ENCODE data around the gene STEAP2. TPM values are rescaled to one million over a fixed set of nuclear protein-coding genes. Genes with fewer than 3 reads are reported as not detected.

STEAP2 gene
- total RNA-seq, 2 donors from 2014 or later = 4.0 to 11.0 TPM

DNA sequence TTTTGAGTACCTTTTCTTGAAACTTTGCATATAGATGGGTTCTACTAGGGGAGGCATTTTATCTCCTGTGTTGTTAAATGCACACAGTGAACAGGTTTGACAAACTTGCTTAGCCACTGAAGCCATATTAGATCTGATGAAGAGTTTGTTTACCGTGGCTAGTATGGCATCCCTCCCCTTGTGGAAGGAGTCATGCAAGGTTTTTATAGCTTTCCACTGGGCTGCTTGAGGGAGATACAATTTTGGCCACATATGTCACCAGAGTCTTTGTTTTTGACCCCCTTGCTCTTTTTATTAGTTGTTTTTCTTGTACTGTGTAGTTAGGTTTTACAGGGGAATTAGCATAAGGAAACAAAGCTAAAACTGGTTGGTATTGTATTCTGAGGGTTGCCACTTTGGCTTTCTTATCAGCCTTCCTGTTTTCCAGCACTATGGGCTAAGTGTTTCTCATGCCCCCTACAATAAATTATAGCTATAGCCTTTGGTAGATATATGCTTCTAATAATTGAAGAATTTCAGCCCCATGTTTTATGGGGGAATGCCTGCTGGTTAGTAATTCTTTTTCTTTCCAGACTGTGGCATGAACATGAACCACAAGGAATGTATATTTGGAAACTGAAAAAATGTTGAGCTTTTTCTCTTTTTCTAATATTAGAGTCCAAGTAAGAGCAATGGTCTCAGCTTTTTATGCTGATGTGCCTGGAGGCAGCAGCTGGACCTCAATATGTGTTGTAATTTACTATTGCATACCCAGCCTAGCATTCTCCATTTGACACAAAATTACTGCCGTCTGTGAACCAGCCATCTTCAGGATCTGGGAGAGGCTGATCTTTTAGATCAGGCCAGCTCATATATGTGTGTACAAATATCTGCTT lies 18.4 kb upstream of the STEAP2 start:
- DNase-seq = no peak
- H3K9me3 Mint-ChIP-seq = peaks cover 39% of the 10 kb centered on the region
- 86 to 97% methylated on average over 1 to 2 of the region's 2 CpGs for WGBS, 2 experiments (ENCODE audit: insufficient coverage in 1 of 2, insufficient read length in 1 of 2)
- no peak overlapping the region for H3K4me3 Mint-ChIP-seq
- TF ChIP-seq CTCF (conservative IDR thresholded peaks at IDR 0.05) = no peak
- no peaks in the 10 kb centered on the region for H3K4me1 Mint-ChIP-seq
- Histone ChIP-seq H3K4me3 (ENCODE audit: low read length) (no peak overlapping the region), H3K36me3 (ENCODE audit: control insufficient read depth, insufficient read depth, low read length) (no peaks in the 10 kb centered on the region), H3K4me1 (ENCODE audit: control insufficient read depth, insufficient read depth, low read length) (no peaks in the 10 kb centered on the region), H3K9ac (ENCODE audit: extremely low read depth, low read length, poor library complexity, severe bottlenecking) (no peak overlapping the region), H3K9me3 (ENCODE audit: control insufficient read depth, low read length) (peaks cover 34% of the 10 kb centered on the region), H3K27me3 (ENCODE audit: control insufficient read depth, insufficient read depth, low read length, poor library complexity, severe bottlenecking) (no peaks in the 10 kb centered on the region), H3K27ac (ENCODE audit: low read depth, low read length) (no peak overlapping the region)
- H3K27me3 Mint-ChIP-seq (ENCODE audit: insufficient read depth) = no peaks in the 10 kb centered on the region
- H3K27ac Mint-ChIP-seq = no peak overlapping the region
- no peaks in the 10 kb centered on the region for H3K36me3 Mint-ChIP-seq (ENCODE audit: low read depth)

DNA sequence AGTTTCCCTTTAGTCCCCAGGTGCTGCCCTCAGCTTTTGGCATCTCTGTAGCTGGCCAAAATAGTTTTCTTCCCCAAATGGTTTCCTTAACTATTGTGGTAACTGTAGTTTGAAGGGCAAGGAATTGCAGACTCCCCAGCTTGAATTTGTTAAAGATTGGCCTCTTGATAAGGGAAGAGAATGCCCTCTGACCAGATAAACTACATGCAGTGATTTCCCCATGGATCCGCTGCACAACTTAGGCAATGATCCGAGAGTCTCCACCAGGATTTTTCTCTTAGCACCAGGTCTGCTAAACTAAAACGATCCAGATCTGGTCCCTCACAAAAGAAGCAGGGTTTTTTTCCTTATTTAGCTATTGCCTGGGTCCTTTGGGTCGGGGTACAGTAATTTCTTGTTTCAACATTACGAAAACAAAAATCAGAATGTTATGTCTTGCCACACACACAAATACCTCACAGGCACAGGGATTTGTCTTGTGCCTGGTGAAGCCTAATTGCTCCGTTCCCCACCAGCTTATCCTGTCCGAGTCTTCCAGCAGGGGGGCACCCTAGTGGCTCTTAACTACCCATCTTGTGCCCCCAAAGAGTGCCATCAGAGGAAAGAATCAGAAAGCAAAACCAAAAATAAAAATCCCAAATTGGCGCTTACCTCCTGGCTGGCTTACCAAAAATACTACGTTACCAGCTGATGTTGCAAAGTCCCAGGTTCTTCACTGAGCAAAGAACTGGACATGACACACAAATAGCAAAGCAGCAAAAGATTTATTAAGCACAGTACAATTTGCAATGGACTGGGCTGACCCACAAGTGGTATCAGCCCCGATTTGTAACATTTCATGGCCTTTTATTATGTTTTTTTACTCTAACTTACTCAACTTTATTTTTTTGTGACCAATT lies 16.4 kb upstream of the STEAP2 start:
- Mint-ChIP-seq H3K4me1 (no peaks in the 10 kb centered on the region), H3K36me3 (ENCODE audit: low read depth) (no peaks in the 10 kb centered on the region), H3K9me3 (peaks cover 26% of the 10 kb centered on the region), H3K4me3 (no peak overlapping the region), H3K27me3 (ENCODE audit: insufficient read depth) (no peaks in the 10 kb centered on the region), H3K27ac (no peak overlapping the region)
- no peak for DNase-seq
- Histone ChIP-seq H3K27me3 (ENCODE audit: control insufficient read depth, insufficient read depth, low read length, poor library complexity, severe bottlenecking) (no peaks in the 10 kb centered on the region), H3K36me3 (ENCODE audit: control insufficient read depth, insufficient read depth, low read length) (no peaks in the 10 kb centered on the region), H3K9me3 (ENCODE audit: control insufficient read depth, low read length) (peaks cover 30% of the 10 kb centered on the region), H3K4me1 (ENCODE audit: control insufficient read depth, insufficient read depth, low read length) (no peaks in the 10 kb centered on the region), H3K4me3 (ENCODE audit: low read length) (no peak overlapping the region), H3K27ac (ENCODE audit: low read depth, low read length) (no peak overlapping the region), H3K9ac (ENCODE audit: extremely low read depth, low read length, poor library complexity, severe bottlenecking) (no peak overlapping the region)
- no peak for TF ChIP-seq CTCF (conservative IDR thresholded peaks at IDR 0.05)
- WGBS, 2 experiments (ENCODE audit: insufficient coverage in 1 of 2, insufficient read length in 1 of 2) = 81 to 92% methylated on average over 8 to 10 of the region's 10 CpGs

DNA sequence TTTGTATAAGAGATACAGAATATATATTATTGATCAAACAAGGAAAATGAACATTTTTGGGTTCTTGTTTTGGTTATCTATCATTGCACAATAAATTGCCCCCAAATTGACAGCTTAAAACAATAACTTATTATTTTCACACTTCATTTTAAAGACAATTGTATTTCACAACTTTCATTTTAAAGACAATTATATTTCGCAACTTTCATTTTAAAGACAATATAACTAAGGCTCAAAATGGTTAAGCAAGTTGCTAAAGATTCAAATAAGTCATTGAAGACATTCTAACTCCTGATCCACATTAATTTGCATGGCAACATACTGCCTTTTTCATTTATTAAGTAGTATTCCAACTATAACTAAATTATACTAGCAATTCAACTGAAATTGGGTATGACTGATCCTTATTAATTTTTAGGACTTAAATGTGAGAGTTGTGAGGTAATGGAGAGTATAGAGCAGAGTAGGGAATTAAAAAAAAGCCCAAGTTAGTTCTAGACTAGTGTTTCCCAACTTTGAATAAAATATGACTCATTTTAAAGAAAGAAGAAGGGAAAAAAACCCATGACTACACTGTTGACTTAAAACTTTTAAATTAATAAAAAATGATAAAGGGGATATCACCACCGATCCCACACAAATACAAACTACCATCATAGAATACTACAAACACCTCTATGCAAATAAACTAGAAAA lies 9.9 kb upstream of the STEAP2 start:
- H3K9me3 Mint-ChIP-seq = peaks cover 3% of the 10 kb centered on the region
- Histone ChIP-seq H3K27me3 (ENCODE audit: control insufficient read depth, insufficient read depth, low read length, poor library complexity, severe bottlenecking) (no peaks in the 10 kb centered on the region), H3K27ac (ENCODE audit: low read depth, low read length) (no peak overlapping the region), H3K4me3 (ENCODE audit: low read length) (no peak overlapping the region), H3K9ac (ENCODE audit: extremely low read depth, low read length, poor library complexity, severe bottlenecking) (no peak overlapping the region), H3K9me3 (ENCODE audit: control insufficient read depth, low read length) (no peaks in the 10 kb centered on the region), H3K4me1 (ENCODE audit: control insufficient read depth, insufficient read depth, low read length) (no peaks in the 10 kb centered on the region), H3K36me3 (ENCODE audit: control insufficient read depth, insufficient read depth, low read length) (no peaks in the 10 kb centered on the region)
- no peak for TF ChIP-seq CTCF (conservative IDR thresholded peaks at IDR 0.05)
- DNase-seq = no peak
- 93 to 100% methylated on average over 1 of the region's 2 CpGs for WGBS, 2 experiments (ENCODE audit: insufficient coverage in 1 of 2, insufficient read length in 1 of 2)
- H3K27ac Mint-ChIP-seq = no peak overlapping the region
- H3K4me3 Mint-ChIP-seq = no peak overlapping the region
- H3K4me1 Mint-ChIP-seq = no peaks in the 10 kb centered on the region
- no peaks in the 10 kb centered on the region for H3K36me3 Mint-ChIP-seq (ENCODE audit: low read depth)
- H3K27me3 Mint-ChIP-seq (ENCODE audit: insufficient read depth) = peaks cover 1% of the 10 kb centered on the region
